Measurements from ENCODE around the gene NECAB3. TPM values are rescaled to one million over a fixed set of nuclear protein-coding genes. Genes with fewer than 3 reads are reported as not detected.

Gene NECAB3
- total and polyA plus RNA-seq, 2 donors (not counting 3 experiments of a cell fraction or from before 2014, with no cell fraction given): 18.1 to 22.4 TPM

DNA sequence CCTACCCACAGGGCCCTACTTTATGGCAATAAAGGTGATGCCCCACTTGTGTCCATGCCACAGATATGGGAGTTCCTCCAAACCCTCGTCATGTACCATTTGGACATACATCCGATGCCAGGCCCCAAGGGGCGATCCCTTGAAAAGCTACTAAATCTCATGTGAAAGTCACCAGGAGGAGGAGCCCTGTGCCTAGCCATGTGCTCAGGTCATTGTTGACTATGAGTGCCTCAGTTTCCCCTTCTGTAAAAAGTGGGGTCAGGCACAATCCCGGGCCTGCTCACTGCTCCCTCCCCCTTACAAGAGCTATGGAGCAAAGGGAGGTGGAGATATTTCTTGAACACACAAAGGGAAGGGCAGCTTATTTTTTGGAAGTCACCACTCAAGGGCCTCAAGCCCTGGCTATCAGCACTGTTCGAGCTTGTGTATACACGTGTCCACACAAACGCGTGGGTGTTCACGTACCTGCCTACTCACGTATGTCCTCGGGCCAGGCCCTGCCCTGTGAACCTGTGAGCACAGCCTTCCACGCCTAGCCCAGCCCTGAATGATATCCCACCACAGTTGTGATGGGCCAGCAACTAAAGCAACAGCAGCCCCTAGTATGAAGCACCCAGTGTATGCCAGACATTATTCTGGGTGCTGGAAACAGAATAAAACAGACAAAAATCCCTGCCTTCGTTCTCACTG, 5.6 kb downstream of the NECAB3 start:
- BruUV-seq (replicated peaks): no TSS peak
- Histone ChIP-seq H3K4me2 (ENCODE audit: insufficient read depth, low read length) (no peak overlapping the region), H3K9ac (replicated peaks; ENCODE audit: extremely low read depth, insufficient read depth, low read length) (no peak overlapping the region), H3K9me3 (replicated peaks; ENCODE audit: control insufficient read depth, insufficient read depth, low read length) (no peaks in the 10 kb centered on the region), H4K20me1 (replicated peaks; ENCODE audit: control insufficient read depth, extremely low read depth, insufficient read depth, low read length) (no peaks in the 10 kb centered on the region), H3K4me1 (ENCODE audit: control insufficient read depth, extremely low read depth, insufficient read depth, low read length) (peaks cover 19% of the 10 kb centered on the region), H3K4me3 (replicated peaks in 1 of 3; ENCODE audit: insufficient read depth in 1 of 3, low read depth in 1 of 3, low read length in 3 of 3) (no peak overlapping the region), H2AFZ (ENCODE audit: low read depth, low read length) (no peak overlapping the region), H3K27me3 (ENCODE audit: control insufficient read depth in 2 of 2, insufficient read depth in 2 of 2, low read length in 2 of 2) (no peaks in the 10 kb centered on the region), H3K9me1 (replicated peaks; ENCODE audit: control insufficient read depth, extremely low read depth, insufficient read depth, low read length) (no peaks in the 10 kb centered on the region), H3K36me3 (ENCODE audit: control insufficient read depth in 2 of 2, extremely low read depth in 1 of 2, insufficient read depth in 2 of 2, low read length in 2 of 2) (peaks cover 0 to 2% of the 10 kb centered on the region in 2 experiments), H3K27ac (ENCODE audit: insufficient read depth, low read depth, low read length) (no peak overlapping the region), H3K79me2 (ENCODE audit: control insufficient read depth, insufficient read depth, low read length) (no peaks in the 10 kb centered on the region)
- ChIA-PET CTCF (interaction anchor here (0.5 to 3.3 kb wide), 32 partner anchors 11 to 458 kb away, joined by 3 to 36 read pairs (median 4); partner anchors contain the start of genes CBFA2T2, CDK5RAP1, PXMP4 and SNTA1), POLR2A (interaction anchor here (1.4 kb wide), 1 partner anchor 15 kb away, joined by 4 read pairs; no protein-coding TSS in a partner anchor)
- FAIRE-seq (no peak), DNase-seq (ENCODE audit: low read depth, low spot score) (no peak)
- intact Hi-C loops (cut with micrococcal nuclease) (loop anchor here (1.0 to 10.0 kb wide), 4 partner anchors 212 to 461 kb away; partner anchors contain the start of gene RALY), dilution Hi-C loops (cut with MboI; ENCODE audit: extremely low pct_ligation_motif_present, low sequenced_read_pairs) (no loop called here)
- TF ChIP-seq JUN (IDR thresholded peaks at IDR 0.05; ENCODE audit: borderline replicate concordance, insufficient read depth, insufficient read length, low read depth): no peak
- no peak for TF ChIP-seq GATA2 (IDR thresholded peaks at IDR 0.05; ENCODE audit: insufficient read depth, insufficient read length, low read depth, low read length)
- no peak for TF ChIP-seq FOS (IDR thresholded peaks at IDR 0.05; ENCODE audit: borderline replicate concordance, insufficient read depth, low read length)
- TF ChIP-seq, protein P1, sequence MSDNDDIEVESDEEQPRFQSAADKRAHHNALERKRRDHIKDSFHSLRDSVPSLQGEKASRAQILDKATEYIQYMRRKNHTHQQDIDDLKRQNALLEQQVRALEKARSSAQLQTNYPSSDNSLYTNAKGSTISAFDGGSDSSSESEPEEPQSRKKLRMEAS (IDR thresholded peaks at IDR 0.05; ENCODE audit: insufficient read depth, insufficient read length): no peak
- TF ChIP-seq, protein P2, sequence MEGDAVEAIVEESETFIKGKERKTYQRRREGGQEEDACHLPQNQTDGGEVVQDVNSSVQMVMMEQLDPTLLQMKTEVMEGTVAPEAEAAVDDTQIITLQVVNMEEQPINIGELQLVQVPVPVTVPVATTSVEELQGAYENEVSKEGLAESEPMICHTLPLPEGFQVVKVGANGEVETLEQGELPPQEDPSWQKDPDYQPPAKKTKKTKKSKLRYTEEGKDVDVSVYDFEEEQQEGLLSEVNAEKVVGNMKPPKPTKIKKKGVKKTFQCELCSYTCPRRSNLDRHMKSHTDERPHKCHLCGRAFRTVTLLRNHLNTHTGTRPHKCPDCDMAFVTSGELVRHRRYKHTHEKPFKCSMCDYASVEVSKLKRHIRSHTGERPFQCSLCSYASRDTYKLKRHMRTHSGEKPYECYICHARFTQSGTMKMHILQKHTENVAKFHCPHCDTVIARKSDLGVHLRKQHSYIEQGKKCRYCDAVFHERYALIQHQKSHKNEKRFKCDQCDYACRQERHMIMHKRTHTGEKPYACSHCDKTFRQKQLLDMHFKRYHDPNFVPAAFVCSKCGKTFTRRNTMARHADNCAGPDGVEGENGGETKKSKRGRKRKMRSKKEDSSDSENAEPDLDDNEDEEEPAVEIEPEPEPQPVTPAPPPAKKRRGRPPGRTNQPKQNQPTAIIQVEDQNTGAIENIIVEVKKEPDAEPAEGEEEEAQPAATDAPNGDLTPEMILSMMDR (IDR thresholded peaks at IDR 0.05; ENCODE audit: extremely low read depth in 1 of 2, insufficient read depth in 1 of 2, low read depth in 1 of 2, low read length in 2 of 2): no peak
- TF ChIP-seq MYC (IDR thresholded peaks at IDR 0.05; ENCODE audit: low read depth, low read length): no peak
- TF ChIP-seq POLR2A (IDR thresholded peaks at IDR 0.05; ENCODE audit: low read depth, low read length): no peak
- TF ChIP-seq EZH2 (IDR thresholded peaks at IDR 0.05; ENCODE audit: borderline replicate concordance, low read depth, low read length, severe bottlenecking): no peak
- TF ChIP-seq POLR2AphosphoS5 (IDR thresholded peaks at IDR 0.05; ENCODE audit: insufficient read depth, low read depth, low read length): no peak

All from endothelial cell of umbilical vein (primary cell).